ENCODE results near the gene TESK1.

Gene TESK1

GRCh38 chr9:35618854-35619799 is 14.1 kb downstream of the TESK1 start:
- no peak for TF ChIP-seq CTCF (IDR thresholded peaks at IDR 0.05; ENCODE audit: borderline replicate concordance, insufficient read depth, low read depth, low read length)
- H3K4me3 ChIP-seq (ENCODE audit: low read depth, low read length): peak overlapping the region; percentile 33

GRCh38 chr9:35619800-35620158 is 14.7 kb downstream of the TESK1 start:
- H3K4me3 ChIP-seq (ENCODE audit: low read depth, low read length): no peak overlapping the region
- no peak for TF ChIP-seq CTCF (IDR thresholded peaks at IDR 0.05; ENCODE audit: borderline replicate concordance, insufficient read depth, low read depth, low read length)

GRCh38 chr9:35627575-35627974 is 22.5 kb downstream of the TESK1 start:
- no peak overlapping the region for H3K4me3 ChIP-seq (ENCODE audit: low read depth, low read length)
- TF ChIP-seq CTCF (IDR thresholded peaks at IDR 0.05; ENCODE audit: borderline replicate concordance, insufficient read depth, low read depth, low read length): no peak

GRCh38 chr9:35628389-35628991 is 23.4 kb downstream of the TESK1 start:
- H3K4me3 ChIP-seq (ENCODE audit: low read depth, low read length): no peak overlapping the region
- TF ChIP-seq CTCF (IDR thresholded peaks at IDR 0.05; ENCODE audit: borderline replicate concordance, insufficient read depth, low read depth, low read length): no peak

- H3K4me3 ChIP-seq (ENCODE audit: low read depth, low read length): no peak overlapping the region
- TF ChIP-seq CTCF (IDR thresholded peaks at IDR 0.05; ENCODE audit: borderline replicate concordance, insufficient read depth, low read depth, low read length): no peak
Observed at GRCh38 chr9:35629597-35629996, 24.5 kb downstream of the TESK1 start.

- H3K4me3 ChIP-seq (ENCODE audit: low read depth, low read length): no peak overlapping the region
- TF ChIP-seq CTCF (IDR thresholded peaks at IDR 0.05; ENCODE audit: borderline replicate concordance, insufficient read depth, low read depth, low read length): no peak
Observed at GRCh38 chr9:35635730-35636129, 30.7 kb downstream of the TESK1 start.

All from GM12875 (cell line).